Measurements from ENCODE around the gene FIGNL2. TPM values are rescaled to one million over a fixed set of nuclear protein-coding genes. Genes with fewer than 3 reads are reported as not detected.

The FIGNL2 gene
- total and polyA plus RNA-seq, 10 donors = 0.20 to 3.0 (median 1.4) TPM

DNA sequence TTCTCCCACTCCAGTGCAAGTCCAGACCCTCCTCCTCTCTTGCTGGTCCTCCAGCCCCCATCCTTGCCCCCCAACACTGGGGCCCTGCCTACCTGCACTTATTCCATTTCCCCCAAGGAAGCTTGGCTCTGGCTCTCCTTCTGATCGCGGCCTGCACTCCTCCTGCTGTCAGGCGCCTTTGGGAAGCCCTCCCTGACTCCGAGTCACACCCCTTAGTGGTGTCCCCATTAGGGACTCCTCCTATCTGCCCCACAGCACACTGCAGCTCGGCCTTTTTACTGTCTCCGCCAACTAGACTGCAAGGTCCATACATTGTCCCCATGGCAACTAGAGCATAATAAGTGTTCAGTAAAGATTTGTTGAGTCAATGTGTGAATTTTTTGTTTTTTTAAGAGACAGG is 32.9 kb downstream of the FIGNL2 start:
- Histone ChIP-seq H3K27ac (no peak overlapping the region), H3K36me3 (no peaks in the 10 kb centered on the region), H3K27me3 (replicated peaks in 1 of 7) (peaks cover 0 to 52% (median 0%) of the 10 kb centered on the region in 7 donors), H3K4me1 (peaks cover 8 to 51% (median 34%) of the 10 kb centered on the region in 6 donors), H3K4me3 (peak overlapping the region in 1 of 8 donors; percentile 72), H3K9me3 (no peaks in the 10 kb centered on the region)
- intact Hi-C loops (cut with DNase I; ENCODE audit: low total_unique reads) = no loop called here
- TF ChIP-seq, protein P1, sequence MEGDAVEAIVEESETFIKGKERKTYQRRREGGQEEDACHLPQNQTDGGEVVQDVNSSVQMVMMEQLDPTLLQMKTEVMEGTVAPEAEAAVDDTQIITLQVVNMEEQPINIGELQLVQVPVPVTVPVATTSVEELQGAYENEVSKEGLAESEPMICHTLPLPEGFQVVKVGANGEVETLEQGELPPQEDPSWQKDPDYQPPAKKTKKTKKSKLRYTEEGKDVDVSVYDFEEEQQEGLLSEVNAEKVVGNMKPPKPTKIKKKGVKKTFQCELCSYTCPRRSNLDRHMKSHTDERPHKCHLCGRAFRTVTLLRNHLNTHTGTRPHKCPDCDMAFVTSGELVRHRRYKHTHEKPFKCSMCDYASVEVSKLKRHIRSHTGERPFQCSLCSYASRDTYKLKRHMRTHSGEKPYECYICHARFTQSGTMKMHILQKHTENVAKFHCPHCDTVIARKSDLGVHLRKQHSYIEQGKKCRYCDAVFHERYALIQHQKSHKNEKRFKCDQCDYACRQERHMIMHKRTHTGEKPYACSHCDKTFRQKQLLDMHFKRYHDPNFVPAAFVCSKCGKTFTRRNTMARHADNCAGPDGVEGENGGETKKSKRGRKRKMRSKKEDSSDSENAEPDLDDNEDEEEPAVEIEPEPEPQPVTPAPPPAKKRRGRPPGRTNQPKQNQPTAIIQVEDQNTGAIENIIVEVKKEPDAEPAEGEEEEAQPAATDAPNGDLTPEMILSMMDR (IDR thresholded peaks at IDR 0.05 in 8 of 11, conservative IDR thresholded peaks at IDR 0.05 in 3 of 11) = no peak
- TF ChIP-seq POLR2AphosphoS5 (IDR thresholded peaks at IDR 0.05) = no peak
- no peak for TF ChIP-seq POLR2A (IDR thresholded peaks at IDR 0.05)
- DNase-seq = no peak
- 89 to 94% (median 91%) methylated on average over 6 of the region's 6 CpGs for WGBS, 5 donors

DNA sequence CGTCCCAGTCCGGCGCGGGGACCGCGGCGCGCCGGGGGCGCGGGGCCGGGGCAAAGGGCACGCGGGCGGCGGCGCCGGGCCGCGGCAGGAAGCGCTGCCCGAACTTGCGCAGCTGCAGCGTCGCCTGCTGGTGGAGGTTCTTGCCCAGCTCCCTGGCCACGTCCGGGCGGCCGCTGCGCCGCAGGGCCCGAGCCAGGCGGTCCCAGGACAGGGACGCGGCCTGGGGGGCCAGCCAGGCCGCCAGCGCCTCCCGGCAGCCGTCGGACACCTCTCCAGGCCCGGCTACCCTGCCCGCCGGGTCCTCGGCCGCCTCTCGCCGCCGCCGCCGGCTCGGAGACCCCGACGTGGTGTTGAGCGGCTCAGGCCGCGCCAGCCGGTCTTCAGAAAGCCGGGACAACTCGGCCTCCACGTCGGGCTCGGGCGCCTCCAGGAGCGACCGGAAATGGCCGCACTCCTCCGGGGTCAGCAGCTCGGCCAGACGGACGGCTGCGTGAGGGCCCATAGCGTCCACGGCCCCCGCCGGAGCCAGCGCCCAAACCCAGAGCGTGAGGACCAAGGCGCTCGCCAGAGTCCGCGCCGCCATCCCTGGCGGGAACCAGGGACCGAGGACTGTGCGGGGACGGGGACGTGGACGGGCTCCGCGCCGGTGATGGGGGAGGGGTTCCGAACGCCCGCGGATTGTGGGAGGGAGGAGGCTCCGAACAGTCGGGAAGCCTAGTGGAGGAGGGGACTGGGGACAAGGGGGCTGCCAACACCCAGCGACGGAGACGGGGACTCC is 34.0 kb downstream of the FIGNL2 start:
- Histone ChIP-seq H3K27me3 (replicated peaks in 1 of 7) (peaks cover 0 to 41% (median 0%) of the 10 kb centered on the region in 7 donors), H3K27ac (peak overlapping the region; percentile 63 to 89 (median 83)), H3K9me3 (no peaks in the 10 kb centered on the region), H3K4me3 (peak overlapping the region; percentile 33 to 72 (median 46)), H3K36me3 (no peaks in the 10 kb centered on the region), H3K4me1 (peaks cover 5 to 41% (median 23%) of the 10 kb centered on the region in 6 donors)
- peak; percentile 95 for DNase-seq
- WGBS, 5 donors = 3 to 14% (median 4%) methylated on average over 15 to 100 of the region's 100 CpGs
- peak; percentile 41 to 68 (median 67) for TF ChIP-seq POLR2AphosphoS5 (IDR thresholded peaks at IDR 0.05)
- no peak for TF ChIP-seq POLR2A (IDR thresholded peaks at IDR 0.05)
- TF ChIP-seq, protein P1 (IDR thresholded peaks at IDR 0.05 in 8 of 11, conservative IDR thresholded peaks at IDR 0.05 in 3 of 11) = peak in 8 of 11 experiments; percentile 5 to 80 (median 72)
- intact Hi-C loops (cut with DNase I; ENCODE audit: low total_unique reads) = loop anchor here (5.0 kb wide), 1 partner anchor 392 kb away; the partner anchor contains the start of gene SLC4A8

DNA sequence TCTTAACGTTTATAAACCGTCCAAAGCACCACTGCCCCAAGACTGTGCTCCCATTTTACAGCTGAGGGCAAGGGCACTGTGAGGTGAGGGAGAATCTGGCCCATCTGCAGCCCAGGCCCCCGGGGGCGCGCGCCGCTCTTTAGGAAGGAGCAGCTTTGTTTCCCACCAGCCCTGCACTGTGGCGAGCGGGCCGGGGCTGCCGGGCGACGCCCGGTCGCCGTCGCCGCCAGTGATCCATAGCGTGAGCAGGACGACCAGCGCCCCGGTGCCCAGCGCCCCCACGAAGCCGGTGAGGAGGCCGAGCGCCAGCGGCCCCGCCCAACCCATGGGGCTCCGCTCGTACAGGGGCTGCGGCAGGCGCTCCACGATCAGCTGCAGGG is 34.6 kb downstream of the FIGNL2 start:
- no peak for DNase-seq
- TF ChIP-seq, protein P1 (IDR thresholded peaks at IDR 0.05 in 8 of 11, conservative IDR thresholded peaks at IDR 0.05 in 3 of 11) = no peak
- TF ChIP-seq POLR2AphosphoS5 (IDR thresholded peaks at IDR 0.05) = no peak
- TF ChIP-seq POLR2A (IDR thresholded peaks at IDR 0.05) = no peak
- peak overlapping the region in 6 of 8 donors; percentile 80 to 89 (median 84) for H3K27ac ChIP-seq
- 4 to 20% (median 10%) methylated on average over 9 to 34 of the region's 34 CpGs for WGBS, 5 donors
- peaks cover 0 to 35% (median 0%) of the 10 kb centered on the region in 7 donors for H3K27me3 ChIP-seq (replicated peaks in 1 of 7)
- intact Hi-C loops (cut with DNase I; ENCODE audit: low total_unique reads) = loop anchor here (5.0 kb wide), 1 partner anchor 392 kb away; the partner anchor contains the start of gene SLC4A8
- no peaks in the 10 kb centered on the region for H3K36me3 ChIP-seq
- H3K4me3 ChIP-seq = peak overlapping the region; percentile 33 to 72 (median 46)
- peaks cover 2 to 41% (median 19%) of the 10 kb centered on the region in 6 donors for H3K4me1 ChIP-seq
- no peaks in the 10 kb centered on the region for H3K9me3 ChIP-seq

DNA sequence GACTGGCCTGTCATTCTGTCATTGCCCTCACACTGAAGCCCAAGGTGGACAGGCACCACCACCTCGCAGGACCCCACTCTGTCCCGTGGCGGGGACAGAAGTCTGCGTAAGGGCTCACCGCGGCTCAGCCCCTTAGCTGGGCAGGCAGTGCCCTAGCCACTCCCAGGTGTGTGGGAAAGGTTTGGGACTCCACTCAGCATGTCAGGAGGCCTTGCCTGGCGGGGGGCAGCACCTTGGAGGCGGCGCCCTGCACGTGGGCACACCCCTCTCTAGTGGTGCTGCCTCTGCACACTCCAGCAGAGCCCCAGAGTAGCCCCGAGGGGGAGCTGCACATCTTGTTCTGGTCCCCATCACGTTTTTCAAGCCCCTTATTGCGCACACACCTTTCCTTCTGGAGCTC is 35.6 kb downstream of the FIGNL2 start:
- peaks cover 0 to 34% (median 16%) of the 10 kb centered on the region in 6 donors for H3K4me1 ChIP-seq
- TF ChIP-seq POLR2A (IDR thresholded peaks at IDR 0.05) (no peak), POLR2AphosphoS5 (IDR thresholded peaks at IDR 0.05) (no peak)
- TF ChIP-seq, protein P1 (IDR thresholded peaks at IDR 0.05 in 8 of 11, conservative IDR thresholded peaks at IDR 0.05 in 3 of 11) = no peak
- 75 to 92% (median 89%) methylated on average over 9 to 13 of the region's 13 CpGs for WGBS, 5 donors
- no peak overlapping the region for H3K27ac ChIP-seq
- H3K4me3 ChIP-seq = no peak overlapping the region
- DNase-seq = no peak
- H3K27me3 ChIP-seq (replicated peaks in 1 of 7) = peaks cover 0 to 25% (median 0%) of the 10 kb centered on the region in 7 donors
- no peaks in the 10 kb centered on the region for H3K36me3 ChIP-seq
- H3K9me3 ChIP-seq = no peaks in the 10 kb centered on the region
- intact Hi-C loops (cut with DNase I; ENCODE audit: low total_unique reads) = loop anchor here (5.0 kb wide), 1 partner anchor 391 kb away; the partner anchor contains the start of gene SLC4A8

Data from spleen (tissue), 11 donors.